Nephron (organoid): ENCODE data around the gene MAML2.
A peak's percentile ranks its signal among the peaks of the same experiment; 100 is the strongest.

Experiments used
- H3K27ac Mint-ChIP-seq, 3 experiments: 2 replicates each; pipeline ENCODE4 v1.8.0; 2020; ENCODE audit warnings: mixed read lengths in 3 of 3, mild to moderate bottlenecking in 2 of 3, moderate library complexity in 1 of 3
- H3K27me3 Mint-ChIP-seq: 2 replicates; pipeline ENCODE4 v1.8.0; 2021; ENCODE audit warnings: low read depth, mild to moderate bottlenecking, moderate library complexity, mixed read lengths
- H3K36me3 Mint-ChIP-seq: 2 replicates; pipeline ENCODE4 v1.8.0; 2020; ENCODE audit warnings: low read depth, mixed read lengths
- H3K4me1 Mint-ChIP-seq: 2 replicates; pipeline ENCODE4 v1.8.0; 2020; ENCODE audit warnings: mixed read lengths
- H3K4me3 Mint-ChIP-seq, 3 experiments: 2 replicates each; pipeline ENCODE4 v1.8.0; 2020; ENCODE audit warnings: mild to moderate bottlenecking in 3 of 3, mixed read lengths in 3 of 3, moderate library complexity in 2 of 3
- H3K9me3 Mint-ChIP-seq: 2 replicates; pipeline ENCODE4 v1.8.0; 2020; ENCODE audit warnings: mixed read lengths
- TF ChIP-seq, protein P1 (sequence below), 3 experiments: fragments of 200-600 bp; sonication (generic); IDR thresholded peaks; one replicate each; pipeline ENCODE4 v1.5.0; 2021; ENCODE audit warnings: antibody characterized with exemption in 3 of 3; ENCODE audit not compliant: unreplicated experiment in 3 of 3

Gene MAML2

GRCh38 chr11:95996621-95997235, 346.3 kb downstream of the MAML2 start:
- H3K4me3 Mint-ChIP-seq: no peak overlapping the region
- TF ChIP-seq, protein P1, sequence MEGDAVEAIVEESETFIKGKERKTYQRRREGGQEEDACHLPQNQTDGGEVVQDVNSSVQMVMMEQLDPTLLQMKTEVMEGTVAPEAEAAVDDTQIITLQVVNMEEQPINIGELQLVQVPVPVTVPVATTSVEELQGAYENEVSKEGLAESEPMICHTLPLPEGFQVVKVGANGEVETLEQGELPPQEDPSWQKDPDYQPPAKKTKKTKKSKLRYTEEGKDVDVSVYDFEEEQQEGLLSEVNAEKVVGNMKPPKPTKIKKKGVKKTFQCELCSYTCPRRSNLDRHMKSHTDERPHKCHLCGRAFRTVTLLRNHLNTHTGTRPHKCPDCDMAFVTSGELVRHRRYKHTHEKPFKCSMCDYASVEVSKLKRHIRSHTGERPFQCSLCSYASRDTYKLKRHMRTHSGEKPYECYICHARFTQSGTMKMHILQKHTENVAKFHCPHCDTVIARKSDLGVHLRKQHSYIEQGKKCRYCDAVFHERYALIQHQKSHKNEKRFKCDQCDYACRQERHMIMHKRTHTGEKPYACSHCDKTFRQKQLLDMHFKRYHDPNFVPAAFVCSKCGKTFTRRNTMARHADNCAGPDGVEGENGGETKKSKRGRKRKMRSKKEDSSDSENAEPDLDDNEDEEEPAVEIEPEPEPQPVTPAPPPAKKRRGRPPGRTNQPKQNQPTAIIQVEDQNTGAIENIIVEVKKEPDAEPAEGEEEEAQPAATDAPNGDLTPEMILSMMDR (IDR thresholded peaks at IDR 0.05; ENCODE audit: unreplicated experiment in 3 of 3): no peak
- no peaks in the 10 kb centered on the region for H3K36me3 Mint-ChIP-seq
- H3K27ac Mint-ChIP-seq: peak overlapping the region in 2 of 3 experiments; percentile 34 to 35
- H3K27me3 Mint-ChIP-seq: no peaks in the 10 kb centered on the region
- peaks cover 35% of the 10 kb centered on the region for H3K4me1 Mint-ChIP-seq
- no peaks in the 10 kb centered on the region for H3K9me3 Mint-ChIP-seq

DNA sequence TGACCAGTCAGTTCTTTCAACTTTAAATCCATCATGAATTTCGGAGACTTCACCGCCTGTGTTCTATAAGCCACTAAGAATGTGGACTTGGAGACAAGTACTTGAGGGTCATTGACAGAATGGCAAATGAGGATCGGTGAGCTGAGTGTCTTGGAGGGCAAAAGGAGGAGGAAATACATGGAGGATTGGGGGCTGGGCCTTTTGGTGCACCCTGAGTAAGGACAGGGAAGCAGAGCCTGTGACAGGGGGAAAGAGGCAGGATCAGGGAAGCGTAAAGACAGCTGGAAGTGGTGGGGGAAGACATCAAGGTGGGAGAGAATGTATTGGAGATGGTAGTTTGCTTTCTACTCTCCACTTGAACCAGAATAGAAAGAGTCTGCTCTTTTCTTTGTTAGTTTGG, 348.7 kb downstream of the MAML2 start:
- peak overlapping the region; percentile 7 to 61 (median 16) for H3K27ac Mint-ChIP-seq
- no peak overlapping the region for H3K4me3 Mint-ChIP-seq
- peaks cover 10% of the 10 kb centered on the region for H3K36me3 Mint-ChIP-seq
- H3K9me3 Mint-ChIP-seq: no peaks in the 10 kb centered on the region
- peaks cover 29% of the 10 kb centered on the region for H3K4me1 Mint-ChIP-seq
- H3K27me3 Mint-ChIP-seq: no peaks in the 10 kb centered on the region
- TF ChIP-seq, protein P1 (IDR thresholded peaks at IDR 0.05; ENCODE audit: unreplicated experiment in 3 of 3): no peak

DNA sequence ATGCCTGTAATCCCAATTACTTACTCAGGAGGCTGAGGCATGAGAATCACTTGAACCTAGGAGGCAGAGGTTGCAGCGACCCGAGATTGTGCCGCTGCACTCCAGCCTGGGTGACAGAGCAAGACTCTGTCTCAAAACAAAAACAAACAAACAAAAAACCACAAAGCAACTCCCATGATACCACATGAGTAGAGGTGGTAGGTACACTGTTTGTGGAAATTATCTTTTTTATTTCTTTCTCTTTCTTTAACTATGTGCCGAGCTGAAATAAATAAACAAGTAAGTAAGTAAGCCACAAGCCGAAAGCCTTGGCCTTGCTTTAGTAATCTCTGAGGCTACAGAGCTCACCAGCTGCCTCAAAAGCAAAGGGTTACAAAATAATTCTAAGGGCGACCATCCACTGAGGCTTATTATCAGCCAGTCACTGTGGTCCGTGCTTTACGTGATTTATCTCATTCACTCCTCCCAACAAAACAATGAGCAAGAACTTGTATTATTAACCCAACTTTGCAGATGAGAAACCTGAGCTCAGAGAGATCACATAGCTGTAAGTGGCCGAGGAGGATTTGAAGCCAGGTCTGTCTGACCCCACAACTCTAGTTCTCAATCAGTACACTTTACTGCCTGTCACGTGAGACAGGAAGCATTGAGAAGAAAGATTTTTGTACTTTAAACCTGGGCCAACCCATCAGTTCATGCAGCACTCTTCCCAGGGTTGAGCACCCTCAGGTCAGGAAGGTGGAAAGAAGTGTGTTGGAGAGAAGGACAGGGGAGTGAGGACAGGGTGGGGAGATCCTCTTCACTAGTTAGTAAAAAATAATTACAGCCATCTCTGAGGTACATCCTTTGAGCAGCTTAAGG, 349.3 kb downstream of the MAML2 start:
- Mint-ChIP-seq H3K4me3 (no peak overlapping the region), H3K27me3 (no peaks in the 10 kb centered on the region), H3K27ac (peak overlapping the region; percentile 7 to 66 (median 61)), H3K4me1 (peaks cover 29% of the 10 kb centered on the region), H3K36me3 (peaks cover 14% of the 10 kb centered on the region), H3K9me3 (no peaks in the 10 kb centered on the region)
- TF ChIP-seq, protein P1 (IDR thresholded peaks at IDR 0.05; ENCODE audit: unreplicated experiment in 3 of 3): no peak

GRCh38 chr11:95991545-95991944, 351.4 kb downstream of the MAML2 start:
- Mint-ChIP-seq H3K9me3 (no peaks in the 10 kb centered on the region), H3K27me3 (no peaks in the 10 kb centered on the region), H3K27ac (peak overlapping the region; percentile 48 to 69 (median 57)), H3K4me3 (no peak overlapping the region), H3K36me3 (peaks cover 25% of the 10 kb centered on the region), H3K4me1 (peaks cover 21% of the 10 kb centered on the region)
- TF ChIP-seq, protein P1 (IDR thresholded peaks at IDR 0.05; ENCODE audit: unreplicated experiment in 3 of 3): no peak

GRCh38 chr11:95991101-95991500, 351.9 kb downstream of the MAML2 start:
- peaks cover 25% of the 10 kb centered on the region for H3K36me3 Mint-ChIP-seq
- peaks cover 18% of the 10 kb centered on the region for H3K4me1 Mint-ChIP-seq
- H3K9me3 Mint-ChIP-seq: no peaks in the 10 kb centered on the region

More at GRCh38 chr11:95991101-95991500, 351.9 kb downstream of the MAML2 start:
- H3K27me3 Mint-ChIP-seq: no peaks in the 10 kb centered on the region
- no peak overlapping the region for H3K4me3 Mint-ChIP-seq
- peak overlapping the region; percentile 48 to 69 (median 57) for H3K27ac Mint-ChIP-seq
- TF ChIP-seq, protein P1 (IDR thresholded peaks at IDR 0.05; ENCODE audit: unreplicated experiment in 3 of 3): no peak
